DND-41 (cell line): Measurements from ENCODE around the gene CEACAM3.

Experiments used
- CTCF ChIP-seq: IDR thresholded peaks from 2 replicates; pipeline ENCODE4 v1.5.1; 2012; ENCODE audit warnings: borderline replicate concordance, low read length, moderate library complexity, mild to moderate bottlenecking; ENCODE audit not compliant: poor library complexity, severe bottlenecking; ENCODE audit errors: extremely low read depth
- EZH2 ChIP-seq: IDR thresholded peaks from 3 replicates; pipeline ENCODE4 v1.6.1; 2012; ENCODE audit warnings: borderline replicate concordance, low read depth, mild to moderate bottlenecking, moderate library complexity, low read length, inconsistent platforms; ENCODE audit not compliant: severe bottlenecking

- no peak for TF ChIP-seq CTCF
- no peak for TF ChIP-seq EZH2
Observed at GRCh38 chr19:41776700-41777099, 19.7 kb upstream of the CEACAM3 start.
